GM19438 (cell line): ENCODE measurements around the gene PARP8.
A peak's percentile ranks its signal among the peaks of the same experiment; 100 is the strongest.

ENCODE experiments used
- ATAC-seq: cut with Tn5 transposase; IDR thresholded peaks from one replicate; pipeline ENCODE4 v1.9.1; 2021; ENCODE audit warnings: low read depth; ENCODE audit not compliant: unreplicated experiment

The PARP8 gene

GRCh38 chr5:50829023-50829422 is 162.6 kb downstream of the PARP8 start:
- no peak for ATAC-seq

GRCh38 chr5:50832657-50833284 is 166.3 kb downstream of the PARP8 start:
- no peak for ATAC-seq

GRCh38 chr5:50836356-50836755 is 169.9 kb downstream of the PARP8 start:
- no peak for ATAC-seq

GRCh38 chr5:50839472-50839871 is 173.0 kb downstream of the PARP8 start:
- ATAC-seq: no peak

- no peak for ATAC-seq
Measured at GRCh38 chr5:50843091-50843490, 176.7 kb downstream of the PARP8 start.

GRCh38 chr5:50846261-50846660 is 179.8 kb downstream of the PARP8 start:
- no peak for ATAC-seq

- no peak for ATAC-seq
Measured at GRCh38 chr5:50849554-50849953, 183.1 kb downstream of the PARP8 start.

- peak; percentile 79 for ATAC-seq
Measured at GRCh38 chr5:50853151-50853550, 186.7 kb downstream of the PARP8 start.

- ATAC-seq: no peak
Measured at GRCh38 chr5:50854082-50854481, 187.6 kb downstream of the PARP8 start.

- no peak for ATAC-seq
Measured at GRCh38 chr5:50855001-50855400, 188.6 kb downstream of the PARP8 start.

- peak; percentile 73 for ATAC-seq
Measured at GRCh38 chr5:50856401-50857119, 190.1 kb downstream of the PARP8 start.

- ATAC-seq: no peak
Measured at GRCh38 chr5:50863534-50864170, 197.2 kb downstream of the PARP8 start.

GRCh38 chr5:50864466-50864865 is 198.0 kb downstream of the PARP8 start:
- ATAC-seq: no peak

GRCh38 chr5:50866415-50866814 is 200.0 kb downstream of the PARP8 start:
- no peak for ATAC-seq

GRCh38 chr5:50867140-50867539 is 200.7 kb downstream of the PARP8 start:
- ATAC-seq: no peak

- ATAC-seq: no peak
Measured at GRCh38 chr5:50873595-50874277, 207.3 kb downstream of the PARP8 start.

GRCh38 chr5:50874306-50875001 is 208.0 kb downstream of the PARP8 start:
- ATAC-seq: no peak

- no peak for ATAC-seq
Measured at GRCh38 chr5:50875002-50875344, 208.5 kb downstream of the PARP8 start.

- no peak for ATAC-seq
Measured at GRCh38 chr5:50878470-50878869, 212.0 kb downstream of the PARP8 start.

GRCh38 chr5:50881407-50881806 is 215.0 kb downstream of the PARP8 start:
- no peak for ATAC-seq
